BLaER1 (cell line): Measurements from ENCODE around the gene OR4D9.

Experiments
- H3K27ac ChIP-seq: shearing (Covaris generic); formaldehyde crosslinking; 2 replicates; pipeline ENCODE4 v1.8.1; 2022
- H3K27me3 ChIP-seq: shearing (Covaris generic); formaldehyde crosslinking; 2 replicates; pipeline ENCODE4 v1.8.1; 2022
- H3K36me3 ChIP-seq: shearing (Covaris generic); formaldehyde crosslinking; 2 replicates; pipeline ENCODE4 v1.8.1; 2022
- H3K4me1 ChIP-seq: shearing (Covaris generic); formaldehyde crosslinking; 2 replicates; pipeline ENCODE4 v1.8.1; 2022
- H3K4me2 ChIP-seq: shearing (Covaris generic); formaldehyde crosslinking; 2 replicates; pipeline ENCODE4 v1.8.1; 2022
- H3K4me3 ChIP-seq: shearing (Covaris generic); formaldehyde crosslinking; 2 replicates; pipeline ENCODE4 v1.8.1; 2022
- H3K9ac ChIP-seq: shearing (Covaris generic); formaldehyde crosslinking; 2 replicates; pipeline ENCODE4 v1.8.1; 2022
- H3K9me3 ChIP-seq: shearing (Covaris generic); formaldehyde crosslinking; 2 replicates; pipeline ENCODE4 v1.8.1; 2022
- H4K20me1 ChIP-seq: shearing (Covaris generic); formaldehyde crosslinking; 2 replicates; pipeline ENCODE4 v1.8.1; 2022
- Cebpa-rat ChIP-seq: shearing (Covaris generic); IDR thresholded peaks from 2 replicates; pipeline ENCODE4 v1.8.1; 2022

Gene OR4D9

DNA sequence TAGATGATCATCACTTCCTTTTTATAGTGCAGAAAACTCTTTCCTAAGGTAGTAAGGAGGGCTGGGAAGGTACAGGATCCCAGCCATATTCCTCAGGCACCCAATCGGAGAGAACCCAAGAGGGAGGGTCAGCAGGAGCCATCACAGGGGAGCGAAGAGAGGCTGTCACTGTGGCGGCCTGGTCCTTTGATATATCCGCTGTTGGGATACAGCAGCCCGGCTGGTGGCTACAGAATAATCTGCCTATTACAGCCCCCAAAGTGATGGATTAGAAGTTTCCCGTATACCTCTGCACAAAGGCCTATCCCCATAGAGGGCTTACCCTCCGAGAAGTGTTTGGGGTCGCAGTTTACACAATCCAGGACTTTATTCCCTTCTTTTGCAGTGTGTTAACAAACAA is 48.5 kb downstream of the OR4D9 start:
- no peak overlapping the region for H3K9ac ChIP-seq
- H3K27ac ChIP-seq, result no peak overlapping the region
- peak overlapping the region; percentile 56 for H3K4me2 ChIP-seq
- H3K27me3 ChIP-seq, result peaks cover 20% of the 10 kb centered on the region; the same call in 1 of the 2 replicates
- H3K9me3 ChIP-seq, result no peaks in the 10 kb centered on the region
- no peaks in the 10 kb centered on the region for H4K20me1 ChIP-seq
- H3K4me3 ChIP-seq, result peak overlapping the region; percentile 79
- H3K4me1 ChIP-seq, result peaks cover 26% of the 10 kb centered on the region
- no peaks in the 10 kb centered on the region for H3K36me3 ChIP-seq
- no peak for TF ChIP-seq Cebpa-rat

DNA sequence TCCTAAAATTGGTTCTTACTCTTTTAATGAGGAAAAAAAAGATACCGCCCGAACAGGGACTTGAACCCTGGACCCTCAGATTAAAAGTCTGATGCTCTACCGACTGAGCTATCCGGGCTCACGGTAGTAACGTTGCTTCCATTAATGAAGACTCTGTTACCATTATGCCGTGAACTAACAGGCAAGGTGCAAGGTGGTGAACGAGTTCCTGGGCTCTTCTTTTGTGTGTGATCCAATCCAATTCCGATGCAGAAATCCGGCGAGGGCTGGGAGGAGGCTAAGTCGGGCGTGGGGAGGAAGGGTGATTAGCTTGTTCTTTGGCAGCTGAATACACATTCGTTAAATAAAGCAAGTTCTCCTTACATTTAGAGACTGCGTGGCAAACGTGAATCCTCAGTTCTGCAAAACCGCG is 49.0 kb downstream of the OR4D9 start:
- Histone ChIP-seq H3K4me1 (peaks cover 26% of the 10 kb centered on the region), H3K27me3 (peaks cover 20% of the 10 kb centered on the region; the same call in 1 of the 2 replicates), H3K4me3 (peak overlapping the region; percentile 79), H3K27ac (peak overlapping the region; percentile 60), H3K9me3 (no peaks in the 10 kb centered on the region), H4K20me1 (no peaks in the 10 kb centered on the region), H3K9ac (peak overlapping the region; percentile 82), H3K36me3 (no peaks in the 10 kb centered on the region), H3K4me2 (peak overlapping the region; percentile 56)
- TF ChIP-seq Cebpa-rat, result no peak

DNA sequence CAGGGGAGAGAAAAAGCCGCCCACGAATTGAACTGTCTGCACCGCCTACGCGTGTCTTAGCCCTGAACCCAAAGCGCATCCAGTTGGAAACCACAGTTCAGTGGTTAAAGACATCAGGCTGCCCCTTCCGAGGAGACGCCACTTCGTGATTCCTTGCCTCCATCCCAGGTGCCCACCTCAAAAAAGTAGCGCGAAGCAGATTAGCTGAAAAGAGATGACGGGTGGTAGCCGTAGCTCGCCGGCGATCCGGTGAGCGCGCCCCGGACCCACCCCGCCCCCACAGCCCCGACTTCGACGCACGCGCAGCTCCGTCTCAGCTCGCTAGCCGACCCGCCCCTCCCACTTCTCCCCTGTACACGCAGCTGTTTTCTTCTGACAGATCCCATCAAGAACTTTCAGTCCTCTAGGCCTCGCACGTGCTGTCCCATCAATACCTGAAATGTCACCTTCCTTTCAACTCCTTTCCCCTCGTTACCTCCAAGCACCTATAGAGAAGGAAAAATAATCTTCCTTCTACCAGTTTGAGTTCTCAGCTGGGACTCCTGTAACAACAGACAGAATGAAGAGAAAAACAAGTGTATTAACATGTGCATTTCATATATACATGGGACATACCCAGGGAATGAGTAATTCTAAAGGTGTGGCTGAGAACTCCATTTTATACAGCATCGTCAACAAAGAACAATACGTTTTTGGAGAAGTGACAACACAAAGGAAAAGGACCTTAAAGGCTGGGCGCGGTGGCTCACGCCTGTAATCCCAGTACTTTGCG is 49.5 kb downstream of the OR4D9 start:
- TF ChIP-seq Cebpa-rat, result no peak
- Histone ChIP-seq H4K20me1 (no peaks in the 10 kb centered on the region), H3K9ac (peak overlapping the region; percentile 82), H3K4me1 (peaks cover 29% of the 10 kb centered on the region), H3K36me3 (no peaks in the 10 kb centered on the region), H3K27ac (peak overlapping the region; percentile 60), H3K27me3 (peaks cover 15% of the 10 kb centered on the region; the same call in 1 of the 2 replicates), H3K9me3 (no peaks in the 10 kb centered on the region), H3K4me3 (peak overlapping the region; percentile 79), H3K4me2 (peak overlapping the region; percentile 75)

DNA sequence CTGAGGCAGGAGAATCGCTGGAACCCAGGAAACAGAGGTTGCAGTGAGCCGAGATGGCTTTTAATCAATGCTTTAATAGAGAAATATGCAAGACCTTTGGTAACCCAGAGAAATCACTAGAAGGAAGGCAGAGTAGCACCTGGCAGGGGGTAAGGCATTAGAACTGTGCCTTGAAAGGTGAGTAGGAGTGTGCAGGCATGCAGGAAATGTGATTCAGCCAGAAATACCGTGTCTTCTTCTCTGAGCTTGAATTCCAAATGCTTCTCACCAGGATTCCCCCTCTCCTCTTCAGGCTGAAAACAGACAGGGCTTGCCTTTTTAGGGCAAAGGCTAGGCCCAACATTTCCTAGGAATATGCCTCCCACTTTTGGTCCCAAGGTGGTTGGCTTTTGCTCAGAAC is 51.0 kb downstream of the OR4D9 start:
- Histone ChIP-seq H3K36me3 (no peaks in the 10 kb centered on the region), H3K4me3 (no peak overlapping the region), H3K4me1 (peaks cover 17% of the 10 kb centered on the region), H3K4me2 (no peak overlapping the region), H3K9me3 (no peaks in the 10 kb centered on the region), H3K27ac (no peak overlapping the region), H3K9ac (no peak overlapping the region), H3K27me3 (peaks cover 3% of the 10 kb centered on the region; the same call in 1 of the 2 replicates), H4K20me1 (no peaks in the 10 kb centered on the region)
- TF ChIP-seq Cebpa-rat, result no peak
